Hindlimb muscle (tissue), 1 donor: ENCODE results near the gene MRPL37. TPM values are rescaled to one million over a fixed set of nuclear protein-coding genes. Genes with fewer than 3 reads are reported as not detected.
"Not testable (repeated sequence)": the region's sequence is repeated elsewhere in the genome, so short reads cannot be mapped to it uniquely, and the experiment has no call there.

Source experiments
- DNase-seq: peaks from one replicate; pipeline ENCODE4 v3.0.0-alpha.2; 2013
- polyA plus RNA-seq: library from polyadenylated mRNA; unstranded; fragments of 120-200 nt; gene quantifications from one replicate; pipeline ENCODE4 v1.2.1, GENCODE V29; 2013; ENCODE audit not compliant: insufficient read length

MRPL37 gene
- polyA plus RNA-seq, 1 donor: 65.1 TPM

DNA sequence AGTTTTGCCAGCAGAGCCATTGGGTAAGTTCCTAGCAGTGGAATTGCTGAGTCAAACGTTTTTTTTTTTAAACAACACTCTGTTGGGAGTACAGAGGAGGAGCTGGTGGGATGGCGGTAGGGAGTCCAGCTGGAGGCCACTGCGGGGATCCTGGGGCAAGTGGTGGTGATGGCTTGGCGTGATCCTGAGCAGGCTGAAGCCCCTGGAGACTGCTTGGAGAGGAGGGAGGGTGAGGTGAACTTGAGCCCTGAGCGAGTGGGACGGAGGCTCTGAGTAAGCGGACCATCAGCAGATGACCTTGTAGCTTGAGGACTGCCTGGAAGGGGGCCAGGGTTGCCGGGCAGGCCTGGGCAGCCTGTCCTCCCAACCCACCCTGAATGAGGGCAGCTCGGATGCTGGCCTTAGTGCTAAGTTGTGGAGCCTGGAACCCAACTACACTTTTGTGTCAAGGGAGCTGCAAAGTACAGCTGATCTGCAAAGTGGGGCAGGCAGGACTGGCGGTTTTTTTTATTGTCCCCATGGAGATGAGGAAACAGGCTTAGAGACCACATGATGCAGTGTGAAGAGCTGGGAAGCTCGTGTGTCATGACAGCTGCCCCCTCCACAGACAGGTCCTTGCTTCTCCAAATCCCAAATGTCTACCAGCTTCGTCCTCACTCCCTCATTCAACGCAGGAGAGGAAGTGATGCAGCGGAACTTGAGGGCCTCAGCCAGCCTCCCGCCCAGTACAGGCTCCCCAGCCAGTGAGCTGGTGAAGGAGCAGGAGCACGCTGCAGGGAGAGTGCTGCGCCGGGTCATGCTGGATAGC, 20.2 kb downstream of the MRPL37 start:
- DNase-seq: peak; percentile 59

DNA sequence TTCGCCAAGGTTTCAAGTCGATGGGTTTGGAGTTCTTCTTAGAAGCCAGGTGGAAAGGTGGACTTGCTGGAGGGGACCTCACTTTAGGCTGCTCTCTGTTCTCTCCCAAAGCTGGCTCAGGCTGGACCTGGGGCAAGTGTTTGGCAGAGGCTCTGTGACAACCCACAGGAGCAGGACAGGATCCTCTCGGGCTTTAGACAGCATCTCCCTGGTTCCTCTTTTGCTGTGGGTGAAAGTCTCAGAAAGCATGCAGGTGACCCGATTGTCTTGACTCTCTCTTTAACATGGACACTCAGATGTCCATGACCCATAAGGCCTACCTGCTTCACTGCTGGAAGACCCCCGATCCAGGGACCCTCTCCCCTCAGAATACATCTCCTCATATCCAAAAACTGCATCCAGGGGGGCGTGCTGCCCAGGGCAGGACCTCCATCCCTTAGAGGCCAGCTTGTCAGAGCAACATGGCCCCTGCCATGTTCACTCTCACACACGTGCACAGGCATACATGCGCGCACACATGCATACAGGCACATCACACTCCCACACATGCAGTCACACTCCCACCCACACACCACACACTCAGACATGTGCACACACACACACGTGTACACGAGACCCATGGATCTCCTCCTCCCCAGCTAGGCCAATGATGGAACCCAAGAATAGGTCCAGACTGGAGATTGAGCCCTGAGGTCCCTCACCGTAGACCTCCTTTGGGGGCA, 21.3 kb downstream of the MRPL37 start:
- DNase-seq: no peak

DNA sequence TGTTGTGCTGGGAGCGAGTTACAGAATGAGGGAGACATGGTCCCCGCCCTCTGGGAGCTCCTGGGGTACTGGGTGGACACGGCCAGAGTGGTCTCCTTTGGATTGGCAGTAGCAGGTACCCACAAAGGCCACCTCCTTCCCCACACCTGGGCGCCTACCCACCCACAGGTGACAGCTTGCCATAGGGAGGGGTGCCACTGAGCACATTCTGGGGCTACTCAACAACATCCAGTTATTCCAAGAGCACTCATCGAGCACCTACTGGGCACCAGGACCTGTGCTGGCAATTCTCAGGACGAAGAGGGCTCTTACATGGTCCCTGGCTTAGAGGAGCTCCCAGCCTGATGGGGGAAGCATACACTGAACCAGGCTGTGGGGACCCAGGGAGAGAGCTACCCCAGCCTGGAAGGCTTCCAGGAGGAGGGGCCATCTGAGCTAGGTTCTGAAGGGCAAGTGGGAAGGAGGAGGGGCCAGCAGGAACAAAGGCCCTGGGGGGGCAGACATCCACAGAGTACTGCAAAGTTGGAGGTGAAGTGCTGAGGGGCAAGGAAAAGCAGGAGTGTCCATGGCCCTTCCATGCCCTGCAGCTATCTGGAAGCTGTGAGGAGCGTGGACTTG, 22.0 kb downstream of the MRPL37 start:
- no peak for DNase-seq

DNA sequence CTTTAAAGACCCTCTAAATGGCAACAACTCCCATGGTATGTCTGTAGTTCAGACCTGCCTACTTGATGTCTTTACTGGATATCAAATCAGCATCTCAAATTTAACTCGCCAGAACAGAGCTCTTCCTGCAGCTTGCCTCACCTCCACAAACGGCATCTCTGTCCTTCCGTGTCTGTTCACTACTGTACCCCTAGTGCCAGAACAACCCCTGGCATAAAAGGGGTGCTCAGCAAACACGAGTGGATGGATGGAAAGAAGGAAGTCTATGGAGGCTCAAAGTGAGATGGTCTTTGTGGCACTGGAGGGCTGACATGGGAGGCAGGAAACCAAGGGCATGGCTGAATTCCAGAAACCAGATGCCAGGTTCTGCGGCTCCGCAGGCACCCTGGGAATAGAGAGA, 22.7 kb downstream of the MRPL37 start:
- no peak for DNase-seq

DNA sequence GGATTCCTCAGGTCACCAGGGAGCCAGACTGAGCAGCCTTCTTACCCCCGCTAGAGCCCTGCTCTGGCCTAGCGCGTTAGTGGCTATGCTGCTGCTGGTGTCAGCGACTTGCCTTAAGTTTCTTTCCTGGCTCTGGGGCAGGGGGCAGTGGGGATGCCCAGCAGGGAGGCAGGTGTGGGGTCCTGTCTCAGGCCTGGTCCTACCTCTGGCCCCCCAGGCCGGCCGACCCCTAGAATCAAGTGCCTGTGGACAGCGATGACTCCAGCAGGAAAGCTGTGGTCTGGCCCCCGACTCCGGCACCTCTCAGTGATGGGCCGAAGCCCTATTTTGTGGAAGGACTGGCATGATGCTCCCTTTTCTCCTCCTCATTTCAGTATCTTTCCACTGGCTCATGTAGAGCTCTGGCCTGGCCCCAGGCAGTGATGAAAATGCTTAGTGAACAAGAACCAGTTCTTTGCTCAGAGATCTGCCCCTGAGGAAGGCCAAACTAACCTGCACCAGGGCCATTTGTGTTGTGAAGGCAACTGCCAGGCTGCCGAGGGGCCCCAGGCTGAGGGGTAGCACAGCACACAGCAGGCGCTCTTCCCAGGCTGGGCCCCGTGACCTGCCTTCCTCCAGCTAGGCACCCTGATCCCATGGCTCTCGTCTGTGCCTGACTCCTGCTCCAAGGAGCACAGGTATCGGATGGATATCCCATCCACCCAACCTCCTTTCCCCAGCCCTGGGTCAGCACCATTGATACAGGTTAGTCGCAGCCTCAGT, 23.7 kb downstream of the MRPL37 start:
- DNase-seq: no peak

DNA sequence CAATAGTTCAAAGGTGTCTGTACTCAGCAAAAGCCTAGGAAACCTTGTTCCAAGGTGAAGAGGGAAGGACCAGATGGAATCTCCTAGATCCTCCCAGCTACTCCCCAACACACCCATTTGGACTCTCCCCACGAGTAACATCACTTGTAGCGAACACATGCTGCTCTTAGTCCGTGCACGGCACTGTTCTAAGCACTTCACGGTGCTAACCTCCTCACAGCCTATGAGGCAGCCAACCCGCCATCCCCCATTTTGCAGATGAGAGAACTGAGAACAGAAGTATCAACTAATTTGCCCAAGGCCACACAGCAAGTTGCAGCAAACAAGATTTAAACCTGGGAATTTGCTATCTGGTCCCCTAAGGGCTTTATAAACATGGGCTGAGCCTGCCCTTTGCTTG, 24.3 kb downstream of the MRPL37 start:
- no peak for DNase-seq

DNA sequence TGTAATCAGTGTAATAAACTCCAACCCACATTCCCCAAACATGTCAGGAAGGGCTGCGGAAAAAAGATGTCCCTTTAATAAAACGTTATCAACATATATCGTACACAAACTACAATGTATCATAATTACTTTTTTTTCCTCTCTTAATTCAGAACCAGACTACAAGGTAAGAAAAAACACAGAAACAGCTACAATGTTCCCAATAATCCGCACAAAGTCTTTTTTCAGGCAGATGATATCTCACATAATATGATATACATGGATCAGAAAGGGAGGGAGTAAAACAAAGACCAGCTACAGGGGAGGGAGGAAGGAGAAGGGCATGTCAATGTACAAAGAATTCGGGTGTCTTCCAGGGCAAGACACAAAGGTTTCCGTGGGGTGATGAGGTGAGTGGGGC, 25.4 kb downstream of the MRPL37 start:
- DNase-seq: no peak

DNA sequence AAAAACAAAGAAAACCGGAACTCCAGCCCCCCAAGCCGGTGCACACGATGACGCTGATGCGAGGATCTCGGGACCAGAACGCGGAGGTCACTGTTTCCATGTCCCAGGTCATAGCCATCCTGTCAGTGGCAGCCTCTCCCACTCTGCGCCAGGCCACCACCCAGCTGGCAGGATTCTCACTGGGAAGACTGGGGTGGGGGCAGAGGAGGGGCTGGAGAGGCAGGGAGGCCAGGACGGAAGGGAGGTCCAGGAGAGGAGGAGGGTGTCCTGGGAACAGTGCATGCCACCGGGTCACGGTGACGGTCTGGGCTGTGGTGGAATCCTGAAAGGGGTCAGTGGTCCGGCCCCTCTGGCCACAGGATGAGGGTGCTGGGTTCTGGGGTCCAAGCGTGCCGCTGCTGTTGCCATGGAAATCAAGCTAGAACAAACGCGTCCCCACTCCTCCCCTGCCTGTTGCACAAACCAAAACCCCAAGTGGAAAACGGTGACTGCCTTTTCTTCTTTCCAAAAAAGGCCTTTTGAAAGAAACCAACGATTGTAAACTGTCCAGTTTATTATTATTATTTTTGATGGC, 26.1 kb downstream of the MRPL37 start:
- DNase-seq: no peak

DNA sequence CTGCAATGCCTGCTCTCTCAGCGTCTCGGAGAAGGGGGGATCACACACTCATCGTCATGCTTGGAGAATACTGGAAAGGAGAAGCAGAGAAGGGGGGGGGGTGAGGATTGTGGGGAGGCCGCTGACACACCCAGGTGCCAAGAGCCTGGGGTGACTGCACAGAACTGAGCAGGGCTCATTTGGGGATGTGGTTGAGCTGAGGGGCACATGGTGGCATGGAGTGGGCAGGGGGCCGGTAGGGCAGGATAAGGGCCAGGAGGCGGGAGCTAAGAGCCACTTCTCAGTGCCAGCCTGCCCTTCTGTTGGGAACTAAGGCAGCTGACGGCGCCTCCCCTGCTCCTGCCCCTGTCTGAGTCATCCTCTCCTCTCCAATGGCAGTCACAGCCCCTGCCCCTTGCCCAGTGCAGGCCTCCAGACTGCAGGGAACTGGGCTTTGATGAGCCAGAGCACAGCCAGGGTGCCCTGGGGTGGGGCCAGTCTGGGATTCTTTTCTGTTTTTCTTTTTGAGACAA, 27.2 kb downstream of the MRPL37 start:
- no peak for DNase-seq

DNA sequence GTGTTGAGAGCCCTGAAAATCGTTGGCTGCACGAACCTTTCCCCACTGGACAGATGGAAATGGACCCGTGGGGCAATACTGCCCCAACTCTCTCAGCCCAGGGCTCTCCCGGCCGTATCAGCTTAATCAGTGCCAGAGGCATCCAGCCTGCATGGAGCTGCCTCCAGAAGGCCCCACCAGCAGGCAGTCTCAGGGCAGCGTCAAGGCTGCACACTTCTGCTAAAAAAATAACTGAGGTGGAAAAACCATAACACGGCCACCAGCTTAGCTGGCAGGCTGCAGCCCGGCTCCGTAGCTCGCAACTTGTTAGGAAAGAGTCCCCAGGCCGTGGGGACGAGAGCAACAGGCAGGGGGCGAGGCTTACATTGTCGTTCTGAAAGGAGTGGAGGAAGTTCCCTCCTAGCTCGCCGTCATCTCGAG, 27.9 kb downstream of the MRPL37 start:
- no peak for DNase-seq

DNA sequence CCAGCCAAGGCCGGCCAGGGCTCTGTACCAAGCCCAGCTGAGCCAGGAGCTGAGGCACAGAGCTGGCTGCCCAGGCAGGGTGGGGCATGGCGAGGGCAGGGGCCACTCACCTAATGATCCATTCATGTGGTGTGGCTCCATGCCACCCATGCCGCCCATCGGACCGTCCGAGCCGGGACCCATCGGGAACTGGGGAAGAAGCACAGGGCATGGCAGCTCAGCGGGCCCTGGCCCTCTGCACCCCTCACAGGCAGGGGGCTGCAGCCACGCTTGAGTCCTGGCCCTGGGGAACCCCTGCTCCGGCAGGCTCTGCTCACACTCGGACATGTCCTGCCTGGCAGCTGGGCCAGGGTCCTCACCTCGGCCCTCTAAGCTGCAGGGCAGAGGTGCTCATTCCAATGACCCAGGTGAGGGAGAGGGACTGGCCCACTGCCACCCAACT, 28.7 kb downstream of the MRPL37 start:
- DNase-seq: no peak

DNA sequence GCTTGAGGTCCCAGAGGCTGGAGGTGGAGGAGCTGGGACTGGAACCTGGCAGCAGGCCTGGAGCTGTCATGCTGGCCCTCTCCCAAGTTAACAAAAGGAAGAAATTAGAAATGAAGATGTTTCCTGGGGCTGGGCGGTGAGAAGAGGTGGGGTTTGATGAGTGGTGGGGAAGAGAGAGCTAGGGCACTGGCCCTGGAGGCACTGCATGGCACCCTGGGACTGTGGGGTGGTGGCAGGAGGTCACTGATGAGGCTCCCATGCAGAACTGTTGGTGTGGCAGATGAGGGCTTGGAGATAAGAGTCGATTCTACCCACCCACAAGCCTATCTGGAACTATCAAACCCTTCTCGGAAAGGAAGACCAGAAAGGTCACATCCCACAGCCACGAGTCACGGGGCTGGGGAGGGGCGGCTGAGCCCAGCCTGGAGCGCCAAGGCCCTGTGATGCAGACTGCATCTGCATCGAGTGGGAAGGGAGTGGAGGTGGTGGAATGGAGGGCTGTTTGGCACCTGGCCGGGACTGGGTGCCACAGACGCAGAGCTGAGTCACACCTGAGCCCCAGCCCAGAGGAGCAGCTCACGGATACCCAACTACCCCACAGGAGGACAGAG, 29.4 kb downstream of the MRPL37 start:
- no peak for DNase-seq

DNA sequence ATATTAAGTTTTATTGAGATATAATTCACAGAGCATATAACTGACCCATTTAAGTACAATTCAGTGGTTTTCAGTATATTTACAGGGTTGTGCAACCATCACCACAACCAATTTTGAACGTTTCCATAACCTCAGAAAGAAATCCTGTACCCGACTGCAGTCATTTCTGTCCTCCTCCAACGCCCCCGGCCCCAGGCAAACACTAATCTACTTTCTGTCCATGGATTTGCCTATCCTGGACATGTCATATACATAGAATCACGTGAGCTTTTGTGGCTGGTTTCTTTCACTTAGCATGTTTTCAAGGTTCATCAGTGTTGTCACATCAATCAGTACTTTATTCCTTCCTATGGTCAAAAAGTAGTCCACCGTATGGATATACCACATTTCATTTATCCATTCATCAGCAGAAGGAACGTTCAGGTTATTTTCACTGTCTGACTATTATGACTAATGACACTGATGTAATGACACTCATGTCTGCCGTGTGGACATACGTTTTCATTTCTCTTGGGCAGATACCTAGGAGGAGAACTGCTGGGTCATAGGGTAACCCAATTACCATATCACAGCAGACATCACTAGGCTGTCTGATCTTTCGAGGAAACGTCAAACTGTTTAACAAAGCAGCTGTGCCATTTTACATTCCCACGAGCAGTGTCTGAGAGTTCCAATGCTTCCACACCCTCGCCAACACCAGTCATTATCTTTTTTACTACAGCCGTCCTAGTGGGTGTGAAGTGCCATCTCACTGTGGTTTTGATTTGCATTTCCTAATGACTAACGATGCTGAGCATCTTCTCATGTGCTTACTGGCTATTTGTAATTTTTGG, 30.8 kb downstream of the MRPL37 start:
- no peak for DNase-seq

DNA sequence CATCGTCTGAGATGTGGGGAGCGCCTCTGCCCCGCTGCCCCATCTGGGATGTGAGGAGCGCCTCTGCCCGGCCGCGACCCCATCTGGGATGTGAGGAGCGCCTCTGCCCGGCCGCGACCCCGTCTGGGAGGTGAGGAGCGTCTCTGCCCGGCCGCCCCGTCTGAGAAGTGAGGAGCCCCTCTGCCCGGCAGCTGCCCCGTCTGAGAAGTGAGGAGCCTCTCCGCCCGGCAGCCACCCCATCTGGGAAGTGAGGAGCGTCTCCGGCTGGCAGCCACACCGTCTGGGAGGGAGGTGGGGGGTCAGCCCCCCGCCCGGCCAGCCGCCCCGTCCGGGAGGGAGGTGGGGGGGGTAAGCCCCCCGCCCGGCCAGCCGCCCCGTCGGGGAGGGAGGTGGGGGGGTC, 33.2 kb downstream of the MRPL37 start:
- DNase-seq: not testable (repeated sequence)

DNA sequence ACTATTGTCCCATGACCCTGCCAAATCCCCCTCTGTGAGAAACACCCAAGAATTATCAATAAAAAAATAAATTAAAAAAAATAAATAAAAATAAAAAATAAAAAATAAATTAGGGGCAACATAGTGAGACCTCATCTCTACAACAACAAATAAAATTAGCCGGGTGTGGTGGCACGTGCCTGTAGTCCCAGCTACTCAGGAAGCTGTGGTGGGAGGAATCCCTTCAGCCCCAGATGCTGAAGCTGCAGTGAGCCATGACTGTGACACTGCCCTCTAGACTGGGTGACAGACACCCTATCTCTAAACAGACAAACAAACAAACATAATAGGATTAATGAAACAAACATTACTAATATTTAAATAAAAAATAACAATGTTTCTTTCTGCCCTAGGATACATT, 34.3 kb downstream of the MRPL37 start:
- DNase-seq: no peak

DNA sequence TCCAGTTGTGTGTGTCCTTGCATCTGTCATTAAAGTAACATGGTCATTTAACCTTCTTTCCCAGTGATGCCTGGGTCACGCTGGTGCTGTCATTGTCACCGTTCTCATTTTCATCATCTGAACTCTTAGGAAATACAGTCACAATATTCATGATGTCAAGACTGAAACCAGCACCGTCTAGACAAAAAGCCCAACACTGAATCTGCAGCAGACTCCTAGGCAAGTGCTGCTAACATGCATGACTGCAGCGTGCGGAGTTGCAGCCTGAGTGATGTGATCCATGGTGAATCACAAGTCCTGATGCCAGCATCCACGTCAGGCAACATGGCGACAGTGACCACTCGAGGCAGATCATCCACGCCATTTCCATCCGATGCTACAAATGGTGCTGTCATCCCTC, 37.6 kb downstream of the MRPL37 start:
- DNase-seq: no peak

DNA sequence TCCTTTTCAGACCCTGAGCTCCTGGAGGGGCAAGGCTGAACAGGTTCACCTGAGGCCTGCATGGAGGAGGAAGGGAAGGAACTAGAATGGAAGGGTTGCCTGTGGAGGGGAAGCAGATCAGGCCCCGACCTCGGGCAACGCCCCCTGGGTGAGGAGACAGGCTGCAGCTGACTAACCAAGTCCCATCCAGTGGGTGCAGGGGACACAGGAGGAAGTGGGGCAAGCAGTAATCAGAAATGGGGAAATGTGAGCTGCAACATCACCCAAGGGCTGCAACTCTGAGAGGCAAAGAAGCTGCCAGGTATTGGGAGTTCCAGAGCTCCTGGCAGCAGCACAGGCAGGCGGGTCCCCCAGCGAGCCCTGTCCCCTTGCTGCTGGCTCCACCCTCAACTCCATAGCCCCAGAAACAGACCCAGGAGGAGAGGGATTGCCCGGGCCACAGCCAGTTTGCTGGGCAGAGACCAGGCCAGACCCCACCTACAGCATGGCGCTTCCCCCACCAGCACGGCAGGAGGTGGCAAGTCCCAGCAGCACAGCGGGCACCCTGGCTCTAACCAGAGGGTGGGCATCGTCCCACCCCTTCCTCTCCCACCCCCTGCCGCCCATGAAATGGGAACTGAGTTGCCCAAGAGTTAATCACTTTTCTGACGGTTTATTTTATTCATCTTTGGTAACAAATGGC, 38.5 kb downstream of the MRPL37 start:
- no peak for DNase-seq

DNA sequence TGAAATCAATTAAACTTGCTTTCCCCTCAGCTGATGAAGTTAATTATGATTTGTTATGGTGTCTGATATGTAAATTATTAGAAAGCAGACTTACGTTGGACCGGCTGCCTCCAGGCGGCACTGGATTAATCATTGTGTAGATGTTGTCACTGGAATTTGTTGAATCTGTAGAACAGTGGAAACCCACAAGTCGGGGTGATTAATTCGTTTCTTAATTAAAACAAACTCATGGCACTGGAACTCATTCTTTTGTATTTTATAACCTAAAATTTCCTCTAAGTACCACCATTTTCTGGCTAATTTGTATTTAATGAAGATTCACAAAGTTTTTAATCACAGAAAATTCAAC, 39.0 kb downstream of the MRPL37 start:
- no peak for DNase-seq

DNA sequence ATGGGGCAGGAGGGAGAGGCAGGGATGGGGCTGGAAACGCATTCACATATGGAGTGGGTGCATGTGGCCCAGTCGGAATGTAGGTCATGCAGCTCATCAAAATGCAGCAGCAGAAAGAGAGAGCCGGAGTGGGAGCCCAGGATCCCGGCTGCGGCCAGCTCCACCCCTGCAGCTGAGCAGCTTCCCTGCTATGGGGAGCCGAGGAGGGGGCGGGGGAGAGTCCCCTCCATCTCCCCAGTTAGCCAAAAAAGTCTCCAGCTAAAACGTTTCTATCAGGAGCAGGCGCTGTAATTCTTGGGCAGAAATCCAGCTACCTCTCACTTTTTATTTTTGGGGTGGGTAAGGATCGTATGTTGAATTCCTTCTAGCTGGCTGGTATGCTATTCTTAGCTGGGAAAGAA, 39.7 kb downstream of the MRPL37 start:
- DNase-seq: peak; percentile 54

DNA sequence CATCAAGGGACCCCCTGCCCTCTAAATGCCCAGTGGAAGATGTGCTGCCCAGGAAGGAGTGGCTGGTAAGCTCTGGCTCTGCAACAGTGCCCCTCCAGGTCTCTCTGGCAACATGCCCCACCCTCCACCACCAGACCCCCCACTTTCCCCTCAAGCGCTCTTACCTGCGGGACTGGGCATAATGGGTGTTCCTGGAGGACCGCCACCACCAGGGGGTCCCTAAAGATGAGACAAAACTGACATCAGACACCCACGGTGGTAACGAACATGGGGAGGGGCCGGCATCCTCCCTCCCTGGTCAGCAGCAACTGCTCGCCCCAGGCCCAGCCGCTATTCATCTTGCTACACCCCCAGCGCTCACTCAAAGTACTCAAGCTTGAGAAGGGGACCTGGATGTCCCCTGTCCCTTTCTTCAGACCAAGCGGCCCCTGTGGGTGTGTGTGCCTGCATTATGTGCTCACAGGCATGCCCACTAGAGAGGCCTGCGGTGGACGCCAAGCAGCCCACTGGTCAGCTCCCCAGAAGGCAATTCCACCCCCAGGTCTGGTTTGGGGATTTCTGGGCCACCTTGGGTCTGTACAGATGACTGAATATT, 40.9 kb downstream of the MRPL37 start:
- DNase-seq: no peak
